Measurements from ENCODE around the gene GUCY2C.
A peak's percentile ranks its signal among the peaks of the same experiment; 100 is the strongest.
"Not testable (repeated sequence)": the region's sequence is repeated elsewhere in the genome, so short reads cannot be mapped to it uniquely, and the experiment has no call there.

GUCY2C gene

GRCh38 chr12:14736441-14736840, 40.0 kb upstream of the GUCY2C start:
- H2BK12ac ChIP-seq (ENCODE audit: low read length in 2 of 2); H3K4ac ChIP-seq (ENCODE audit: low read depth in 1 of 2, low read length in 2 of 2); H4K8ac ChIP-seq (ENCODE audit: low read length); H3K9ac ChIP-seq (ENCODE audit: low read length); H2BK120ac ChIP-seq (ENCODE audit: low read depth, low read length); H3K27ac ChIP-seq (ENCODE audit: low read length, poor library complexity, severe bottlenecking); H3K18ac ChIP-seq (ENCODE audit: low read depth in 1 of 2, low read length in 2 of 2); H3K4me1 ChIP-seq (ENCODE audit: control insufficient read depth, insufficient read depth, low read depth, low read length); H2BK15ac ChIP-seq (ENCODE audit: low read depth, poor library complexity, severe bottlenecking); H3K27me3 ChIP-seq (ENCODE audit: control insufficient read depth in 1 of 2, insufficient read depth in 1 of 2, low read length in 2 of 2); H3K4me2 ChIP-seq (ENCODE audit: low read length, poor library complexity, severe bottlenecking); H2AK5ac ChIP-seq (ENCODE audit: low read length, severe bottlenecking); H3K23ac ChIP-seq (ENCODE audit: low read length in 2 of 2); H2BK5ac ChIP-seq (ENCODE audit: low read depth, low read length, poor library complexity, severe bottlenecking); DNase-seq; H3K14ac ChIP-seq (ENCODE audit: low read length in 2 of 2); H3K9me3 ChIP-seq (ENCODE audit: control insufficient read depth, low read length); H4K91ac ChIP-seq (ENCODE audit: low read length); H3K4me3 ChIP-seq (ENCODE audit: insufficient read depth in 1 of 2, low read depth in 1 of 2, low read length in 2 of 2); H3K79me1 ChIP-seq (replicated peaks; ENCODE audit: low read length, poor library complexity, severe bottlenecking); H2AFZ ChIP-seq (ENCODE audit: low read depth, low read length); H3K36me3 ChIP-seq (ENCODE audit: control insufficient read depth in 1 of 2, insufficient read depth in 2 of 2, low read depth in 1 of 2, low read length in 2 of 2): not testable (repeated sequence)
- 98% methylated on average over 8 of the region's 16 CpGs for WGBS

GRCh38 chr12:14731821-14732220, 35.4 kb upstream of the GUCY2C start:
- Histone ChIP-seq H3K9ac (ENCODE audit: low read length) (no peak overlapping the region), H2BK12ac (ENCODE audit: low read length in 2 of 2) (no peak overlapping the region), H2BK5ac (ENCODE audit: low read depth, low read length, poor library complexity, severe bottlenecking) (no peak overlapping the region), H3K27ac (ENCODE audit: low read length, poor library complexity, severe bottlenecking) (no peak overlapping the region), H4K91ac (ENCODE audit: low read length) (no peak overlapping the region), H3K9me3 (ENCODE audit: control insufficient read depth, low read length) (peaks cover 7% of the 10 kb centered on the region), H2AK5ac (ENCODE audit: low read length, severe bottlenecking) (no peak overlapping the region), H2AFZ (ENCODE audit: low read depth, low read length) (no peak overlapping the region), H3K14ac (ENCODE audit: low read length in 2 of 2) (no peak overlapping the region), H3K4ac (ENCODE audit: low read depth in 1 of 2, low read length in 2 of 2) (no peak overlapping the region), H3K27me3 (ENCODE audit: control insufficient read depth in 1 of 2, insufficient read depth in 1 of 2, low read length in 2 of 2) (no peaks in the 10 kb centered on the region), H2BK15ac (ENCODE audit: low read depth, poor library complexity, severe bottlenecking) (no peak overlapping the region), H3K18ac (ENCODE audit: low read depth in 1 of 2, low read length in 2 of 2) (no peak overlapping the region), H2BK120ac (ENCODE audit: low read depth, low read length) (no peak overlapping the region), H3K4me2 (ENCODE audit: low read length, poor library complexity, severe bottlenecking) (no peak overlapping the region), H3K4me1 (ENCODE audit: control insufficient read depth, insufficient read depth, low read depth, low read length) (no peaks in the 10 kb centered on the region), H3K36me3 (ENCODE audit: control insufficient read depth in 1 of 2, insufficient read depth in 2 of 2, low read depth in 1 of 2, low read length in 2 of 2) (no peaks in the 10 kb centered on the region), H4K8ac (ENCODE audit: low read length) (no peak overlapping the region), H3K79me1 (replicated peaks; ENCODE audit: low read length, poor library complexity, severe bottlenecking) (no peaks in the 10 kb centered on the region), H3K23ac (ENCODE audit: low read length in 2 of 2) (no peak overlapping the region), H3K4me3 (ENCODE audit: insufficient read depth in 1 of 2, low read depth in 1 of 2, low read length in 2 of 2) (no peak overlapping the region)
- WGBS: 81% methylated on average over 3 of the region's 6 CpGs
- DNase-seq: no peak

GRCh38 chr12:14729586-14729985, 33.2 kb upstream of the GUCY2C start:
- H2AK5ac ChIP-seq (ENCODE audit: low read length, severe bottlenecking): no peak overlapping the region
- no peak overlapping the region for H2BK5ac ChIP-seq (ENCODE audit: low read depth, low read length, poor library complexity, severe bottlenecking)
- no peak overlapping the region for H3K4me3 ChIP-seq (ENCODE audit: insufficient read depth in 1 of 2, low read depth in 1 of 2, low read length in 2 of 2)
- no CpG with 5 or more reads among the region's 1 CpG for WGBS
- no peak for DNase-seq
- no peaks in the 10 kb centered on the region for H3K4me1 ChIP-seq (ENCODE audit: control insufficient read depth, insufficient read depth, low read depth, low read length)
- H3K36me3 ChIP-seq (ENCODE audit: control insufficient read depth in 1 of 2, insufficient read depth in 2 of 2, low read depth in 1 of 2, low read length in 2 of 2): no peaks in the 10 kb centered on the region
- no peak overlapping the region for H3K27ac ChIP-seq (ENCODE audit: low read length, poor library complexity, severe bottlenecking)
- no peak overlapping the region for H2BK12ac ChIP-seq (ENCODE audit: low read length in 2 of 2)
- no peak overlapping the region for H3K23ac ChIP-seq (ENCODE audit: low read length in 2 of 2)
- H3K4ac ChIP-seq (ENCODE audit: low read depth in 1 of 2, low read length in 2 of 2): no peak overlapping the region
- H3K27me3 ChIP-seq (ENCODE audit: control insufficient read depth in 1 of 2, insufficient read depth in 1 of 2, low read length in 2 of 2): no peaks in the 10 kb centered on the region
- no peaks in the 10 kb centered on the region for H3K79me1 ChIP-seq (replicated peaks; ENCODE audit: low read length, poor library complexity, severe bottlenecking)
- no peak overlapping the region for H4K8ac ChIP-seq (ENCODE audit: low read length)
- H2AFZ ChIP-seq (ENCODE audit: low read depth, low read length): no peak overlapping the region
- no peak overlapping the region for H3K18ac ChIP-seq (ENCODE audit: low read depth in 1 of 2, low read length in 2 of 2)
- no peak overlapping the region for H3K9ac ChIP-seq (ENCODE audit: low read length)
- H4K91ac ChIP-seq (ENCODE audit: low read length): no peak overlapping the region
- H2BK15ac ChIP-seq (ENCODE audit: low read depth, poor library complexity, severe bottlenecking): no peak overlapping the region
- no peak overlapping the region for H2BK120ac ChIP-seq (ENCODE audit: low read depth, low read length)
- peaks cover 14% of the 10 kb centered on the region for H3K9me3 ChIP-seq (ENCODE audit: control insufficient read depth, low read length)
- no peak overlapping the region for H3K14ac ChIP-seq (ENCODE audit: low read length in 2 of 2)
- H3K4me2 ChIP-seq (ENCODE audit: low read length, poor library complexity, severe bottlenecking): no peak overlapping the region

GRCh38 chr12:14723763-14724162, 27.4 kb upstream of the GUCY2C start:
- Histone ChIP-seq H3K18ac (ENCODE audit: low read depth in 1 of 2, low read length in 2 of 2) (no peak overlapping the region), H3K4me3 (ENCODE audit: insufficient read depth in 1 of 2, low read depth in 1 of 2, low read length in 2 of 2) (no peak overlapping the region), H2BK15ac (ENCODE audit: low read depth, poor library complexity, severe bottlenecking) (no peak overlapping the region), H3K4me2 (ENCODE audit: low read length, poor library complexity, severe bottlenecking) (no peak overlapping the region), H3K27ac (ENCODE audit: low read length, poor library complexity, severe bottlenecking) (no peak overlapping the region), H2BK120ac (ENCODE audit: low read depth, low read length) (no peak overlapping the region), H3K9ac (ENCODE audit: low read length) (no peak overlapping the region), H3K27me3 (ENCODE audit: control insufficient read depth in 1 of 2, insufficient read depth in 1 of 2, low read length in 2 of 2) (no peaks in the 10 kb centered on the region), H3K36me3 (ENCODE audit: control insufficient read depth in 1 of 2, insufficient read depth in 2 of 2, low read depth in 1 of 2, low read length in 2 of 2) (no peaks in the 10 kb centered on the region), H3K4ac (ENCODE audit: low read depth in 1 of 2, low read length in 2 of 2) (no peak overlapping the region), H2AFZ (ENCODE audit: low read depth, low read length) (no peak overlapping the region), H3K14ac (ENCODE audit: low read length in 2 of 2) (no peak overlapping the region), H2BK5ac (ENCODE audit: low read depth, low read length, poor library complexity, severe bottlenecking) (no peak overlapping the region), H3K4me1 (ENCODE audit: control insufficient read depth, insufficient read depth, low read depth, low read length) (no peaks in the 10 kb centered on the region), H3K9me3 (ENCODE audit: control insufficient read depth, low read length) (peaks cover 17% of the 10 kb centered on the region), H3K79me1 (replicated peaks; ENCODE audit: low read length, poor library complexity, severe bottlenecking) (no peaks in the 10 kb centered on the region), H4K8ac (ENCODE audit: low read length) (no peak overlapping the region), H2AK5ac (ENCODE audit: low read length, severe bottlenecking) (no peak overlapping the region), H3K23ac (ENCODE audit: low read length in 2 of 2) (no peak overlapping the region), H2BK12ac (ENCODE audit: low read length in 2 of 2) (no peak overlapping the region), H4K91ac (ENCODE audit: low read length) (no peak overlapping the region)
- peak; percentile 52 for DNase-seq
- 56% methylated on average over 4 of the region's 4 CpGs for WGBS

Data from mesenchymal stem cell (in vitro differentiated cells and primary cell).